NCI-H2029 treated with DMSO at 0.1 percent for 48 hours (cell line): ENCODE measurements around the gene ST3GAL5.

ENCODE experiments used
- DNase-seq: peaks from one replicate; lab custom pipeline; 2025; lab: John Stamatoyannopoulos, UW

ST3GAL5 gene

DNA sequence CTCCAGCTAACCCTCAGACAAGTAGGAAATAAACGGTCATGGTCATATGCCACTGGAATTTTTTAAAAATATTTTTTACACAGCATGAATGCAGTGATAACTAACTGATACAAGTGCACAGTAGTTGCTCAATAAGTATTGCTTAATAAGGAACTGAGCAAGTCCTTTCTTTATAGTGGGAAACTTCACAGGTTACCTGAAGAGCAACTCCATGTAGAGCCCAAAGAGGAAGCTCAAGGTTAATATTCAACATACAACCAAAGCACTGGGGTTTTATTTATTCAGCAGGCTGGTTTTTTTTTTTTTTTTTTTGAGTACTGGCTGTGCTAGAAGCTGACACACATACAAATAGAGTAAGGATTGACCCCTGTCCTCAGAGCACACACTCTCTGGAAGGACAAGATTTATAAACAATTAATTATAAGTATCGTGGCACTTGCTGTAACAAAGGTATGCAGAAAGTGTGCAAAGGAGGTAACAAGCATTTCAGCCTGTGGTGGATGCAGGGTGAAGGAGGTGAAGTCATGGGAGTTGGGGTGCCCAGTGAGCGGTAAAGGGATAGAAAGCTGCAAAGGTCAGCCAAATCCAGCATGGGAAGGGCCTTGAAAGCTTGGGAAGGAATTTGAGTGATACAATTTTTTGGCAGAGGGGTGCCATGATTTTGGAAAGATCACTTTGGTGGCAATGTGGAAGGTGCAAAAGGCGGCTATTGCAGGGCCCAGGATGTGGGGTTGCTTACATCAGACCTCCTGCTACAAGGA is 82.3 kb downstream of the ST3GAL5 start:
- no peak for DNase-seq

DNA sequence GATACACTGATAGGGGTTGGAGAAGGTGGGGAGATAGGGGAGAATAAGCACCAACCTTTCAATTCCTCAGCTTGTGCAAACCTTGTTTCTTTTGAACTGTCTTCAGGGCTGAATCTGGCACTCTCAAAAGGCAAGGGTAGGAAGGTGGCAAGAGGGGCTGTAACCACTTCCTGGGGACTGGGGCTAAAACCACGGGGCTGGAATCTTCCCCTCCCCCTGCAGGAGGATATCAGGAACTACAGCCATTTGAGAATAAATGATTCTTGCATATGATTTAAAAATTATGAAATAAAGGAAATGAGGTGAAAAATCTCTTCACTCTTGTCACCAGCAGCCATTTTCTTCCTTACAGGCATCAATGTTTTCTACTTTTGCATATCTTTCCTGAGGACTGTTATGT is 84.2 kb downstream of the ST3GAL5 start:
- DNase-seq, result no peak

DNA sequence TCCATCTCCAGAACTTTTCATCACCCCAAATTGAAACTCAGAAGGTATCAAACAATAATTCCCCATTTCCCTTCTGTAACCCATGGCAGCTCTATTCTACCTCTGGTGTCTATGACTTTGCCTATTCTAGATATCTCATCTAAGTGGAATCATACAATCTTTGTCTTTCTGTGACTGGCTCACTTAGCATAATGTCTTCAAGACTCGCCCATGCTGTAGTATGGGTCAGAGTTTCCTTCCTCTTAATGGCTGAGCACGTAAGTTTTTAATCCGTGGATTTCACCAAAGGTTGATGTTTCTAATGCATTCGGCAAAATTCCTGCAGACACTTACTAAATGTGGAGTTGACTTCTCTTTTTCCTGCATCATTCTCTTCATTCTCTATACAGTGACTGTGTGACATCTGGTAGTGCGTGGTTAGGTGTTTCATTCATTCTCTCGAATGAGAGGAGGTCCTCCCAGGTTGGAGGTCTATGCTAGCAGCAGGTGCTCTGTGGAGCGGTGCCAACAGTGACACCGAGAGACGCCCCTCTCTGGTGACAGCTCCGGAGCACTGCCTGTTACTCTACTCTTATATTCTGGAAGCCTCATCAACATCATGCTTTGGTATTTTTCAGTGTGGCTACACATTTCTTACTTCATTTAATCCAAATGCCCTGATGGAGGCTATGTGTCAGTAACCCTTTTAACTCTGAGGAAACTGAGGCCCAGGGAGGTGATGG is 84.9 kb downstream of the ST3GAL5 start:
- no peak for DNase-seq

DNA sequence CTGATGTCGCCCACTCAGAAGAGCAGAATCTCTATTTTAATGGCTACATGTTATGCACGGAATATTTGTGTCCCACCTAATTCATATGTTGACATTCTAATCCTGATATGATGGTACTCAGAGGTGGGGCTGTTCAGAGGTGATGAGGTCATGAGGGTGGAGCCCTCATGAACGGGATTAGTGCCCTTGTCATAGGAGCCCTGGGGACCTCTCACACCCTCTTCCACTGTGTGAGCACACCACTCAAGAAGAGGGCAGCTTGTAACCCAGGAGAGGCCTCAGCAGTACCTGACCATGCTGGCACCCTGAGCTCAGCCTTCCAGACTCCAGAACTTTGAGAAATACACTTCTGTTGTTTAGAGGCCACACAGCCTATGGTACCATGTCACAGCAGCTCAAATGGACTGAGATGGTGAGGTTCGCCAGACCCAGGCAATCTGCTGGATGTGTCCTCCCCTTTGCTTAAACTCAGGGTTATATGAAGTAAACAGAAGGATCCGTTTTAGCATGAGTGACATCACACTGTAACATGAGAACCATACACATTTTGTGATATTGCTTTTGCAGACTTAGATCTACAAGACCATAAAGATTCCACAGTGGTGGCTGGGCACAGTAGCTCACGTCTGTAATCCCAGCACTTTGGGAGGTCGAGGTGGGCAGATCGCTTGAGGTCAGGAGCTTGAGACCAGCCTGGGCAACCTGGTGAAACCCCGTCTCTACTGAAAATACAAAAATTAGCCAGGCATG is 86.3 kb downstream of the ST3GAL5 start:
- DNase-seq, result peak; percentile 7

DNA sequence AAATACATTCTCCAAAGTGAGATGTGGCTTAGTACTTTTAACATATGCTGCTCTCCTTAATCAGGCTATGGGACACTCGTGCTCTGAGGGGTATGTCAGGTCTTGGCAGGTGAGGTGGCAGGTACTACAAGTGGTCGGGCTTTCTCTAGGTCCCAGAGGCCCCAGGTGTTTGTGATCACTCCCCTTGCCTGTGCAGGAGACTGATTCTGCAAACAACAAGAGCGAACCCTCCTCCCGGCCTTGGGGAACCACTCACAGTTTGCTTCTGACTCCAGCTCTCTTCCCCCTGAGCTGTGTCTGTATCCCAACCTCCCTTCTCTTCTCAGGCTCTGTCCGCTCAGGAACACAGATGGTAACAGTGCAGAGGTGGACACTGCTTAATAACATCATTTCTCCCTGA is 86.9 kb downstream of the ST3GAL5 start:
- DNase-seq, result no peak

DNA sequence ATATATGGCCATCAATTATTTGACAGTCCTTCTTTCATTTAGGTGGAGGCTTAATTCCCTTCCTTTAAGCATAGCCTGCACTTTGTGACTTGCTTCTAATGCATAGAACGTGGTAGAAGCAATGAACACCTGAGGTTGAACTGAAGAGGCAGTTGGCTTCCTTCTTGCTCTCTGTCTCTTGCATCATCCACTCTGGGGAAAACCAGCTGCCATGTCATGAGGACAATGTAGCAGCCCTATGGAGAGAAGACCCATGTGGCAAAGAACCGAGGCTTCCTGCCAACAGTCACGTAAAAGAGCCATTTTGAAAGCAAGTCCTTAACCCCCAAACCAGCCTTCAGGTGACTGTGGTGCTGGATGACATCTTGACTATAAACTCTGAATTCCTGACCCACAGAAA is 88.2 kb downstream of the ST3GAL5 start:
- DNase-seq, result no peak

DNA sequence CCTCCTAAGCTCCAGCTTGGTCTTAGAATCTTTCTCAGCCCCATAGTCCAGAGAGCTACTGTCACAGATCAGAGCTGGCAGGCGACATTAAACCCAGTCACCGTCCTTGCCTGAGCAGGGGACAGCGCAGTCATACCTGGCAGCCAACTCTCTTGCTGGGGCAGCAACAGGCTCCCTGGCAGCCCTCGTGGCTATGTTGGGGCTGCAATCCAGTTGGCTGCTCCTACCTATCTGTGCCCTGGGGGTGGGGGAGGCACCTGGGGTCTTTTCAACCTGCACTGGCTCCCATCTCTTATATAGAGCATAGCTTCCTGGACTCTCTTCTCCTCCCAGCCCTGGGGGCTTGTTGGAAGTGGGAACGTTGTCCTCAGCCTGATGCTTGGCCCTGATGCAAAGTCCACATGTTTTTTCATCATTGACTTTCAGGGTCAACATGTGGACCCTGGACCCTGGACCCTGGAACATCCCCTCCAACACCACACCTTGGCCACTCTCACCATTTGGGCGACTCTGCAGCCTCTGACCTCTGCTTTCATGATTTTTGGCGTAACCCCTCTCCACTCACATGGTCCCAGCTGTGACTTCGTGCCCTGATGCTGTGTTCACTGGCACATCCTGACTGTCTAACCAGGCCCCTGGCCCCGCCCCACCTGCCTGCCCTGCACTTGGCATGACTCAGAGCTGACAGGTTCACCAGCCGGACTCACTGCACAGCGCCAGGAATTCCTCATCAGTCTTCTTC is 89.4 kb downstream of the ST3GAL5 start:
- DNase-seq, result no peak

DNA sequence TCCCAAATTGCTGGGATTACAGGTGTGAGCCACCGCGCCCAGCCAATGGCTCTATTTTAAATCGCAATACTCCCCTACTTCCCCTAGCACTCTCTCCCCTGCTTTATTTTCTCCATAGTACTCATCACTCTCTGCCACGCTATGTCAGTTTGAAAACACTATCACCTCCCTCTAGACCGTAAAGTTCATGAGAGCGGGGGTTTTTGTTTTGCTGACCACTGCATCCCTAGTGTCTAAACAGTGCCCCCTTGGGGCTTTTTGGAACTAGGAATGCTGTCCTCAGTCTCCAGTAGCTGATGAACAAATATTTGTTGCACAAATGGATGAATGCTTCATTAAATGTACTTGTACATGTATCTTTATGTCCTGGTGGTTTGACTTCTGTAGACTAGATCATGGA is 90.9 kb downstream of the ST3GAL5 start:
- no peak for DNase-seq

DNA sequence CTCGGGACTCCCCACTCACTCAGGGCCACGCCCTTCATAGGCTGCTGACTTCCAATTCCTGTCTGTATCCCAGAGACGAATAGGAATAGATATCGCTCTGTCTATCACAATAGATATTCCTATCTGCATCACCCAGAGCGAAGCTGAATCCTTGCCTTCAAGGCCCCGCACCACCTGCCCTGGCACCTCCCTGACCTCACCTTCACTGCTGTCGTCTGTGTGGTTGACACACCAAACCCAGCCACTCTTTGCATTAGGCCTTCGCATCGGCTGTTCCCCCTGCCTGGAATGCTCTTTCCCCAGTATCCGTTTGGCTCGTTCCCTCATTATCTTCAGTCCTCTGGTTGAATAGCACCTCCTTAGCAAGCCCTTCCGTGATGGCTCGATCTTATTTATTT is 91.5 kb downstream of the ST3GAL5 start:
- DNase-seq, result no peak

DNA sequence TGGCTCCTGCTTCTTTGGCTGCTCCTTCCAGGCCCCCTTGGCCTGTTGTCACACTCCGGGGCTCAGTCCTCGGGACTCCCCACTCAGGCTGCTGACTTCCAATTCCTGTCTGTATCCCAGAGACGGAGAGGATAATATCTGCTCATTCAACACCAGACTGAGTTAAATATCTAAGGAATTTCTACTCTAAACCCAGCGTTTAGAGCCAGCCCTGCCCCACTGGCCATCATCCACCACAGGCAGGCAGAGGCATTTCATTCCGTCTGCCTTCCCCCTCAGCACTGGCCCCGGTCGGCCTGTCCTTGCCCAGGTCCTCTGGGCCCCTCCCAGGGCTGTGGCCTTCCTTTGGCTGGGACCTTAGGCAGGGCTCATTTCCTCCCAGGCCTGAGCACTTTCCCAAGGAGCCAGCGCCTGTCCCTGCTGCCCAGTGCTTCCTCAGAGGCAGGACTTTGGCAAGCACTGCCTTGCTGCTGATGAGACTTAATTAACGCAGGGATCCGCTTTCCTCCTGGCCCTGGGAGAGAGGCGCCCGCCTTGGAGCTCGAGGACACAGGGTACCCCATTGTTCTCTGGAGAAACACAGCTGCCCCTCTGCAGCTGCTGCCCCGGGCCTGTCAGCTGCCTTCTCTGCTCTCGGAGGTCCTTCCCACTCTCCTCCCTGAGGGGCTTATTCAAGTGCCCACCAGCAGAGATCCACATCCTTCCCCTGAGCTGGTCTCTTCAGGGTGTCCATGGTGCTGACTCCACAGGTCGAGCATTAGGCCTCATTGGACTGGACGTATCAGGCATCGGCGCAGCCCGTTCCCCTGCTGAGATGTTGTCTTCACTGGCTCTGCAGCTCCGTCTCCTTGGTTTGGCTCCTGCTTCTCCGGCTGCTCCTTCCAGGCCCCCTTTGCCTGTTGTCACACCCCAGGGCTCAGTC is 92.2 kb downstream of the ST3GAL5 start:
- no peak for DNase-seq

DNA sequence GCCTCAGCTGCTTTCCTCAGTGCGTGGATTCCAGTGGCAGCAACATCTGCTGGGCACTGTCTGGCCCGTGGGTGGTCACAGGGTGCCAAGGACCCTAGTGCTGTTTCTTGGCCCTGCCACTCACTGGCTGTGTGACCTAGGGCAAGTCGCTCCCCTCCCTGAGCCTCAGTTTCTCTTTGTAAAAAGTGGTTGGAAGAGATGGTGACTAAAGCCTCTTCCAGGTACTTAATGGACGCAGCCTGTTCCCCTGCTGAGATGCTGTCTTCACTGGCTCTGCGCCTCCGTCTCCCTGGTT is 92.8 kb downstream of the ST3GAL5 start:
- no peak for DNase-seq

DNA sequence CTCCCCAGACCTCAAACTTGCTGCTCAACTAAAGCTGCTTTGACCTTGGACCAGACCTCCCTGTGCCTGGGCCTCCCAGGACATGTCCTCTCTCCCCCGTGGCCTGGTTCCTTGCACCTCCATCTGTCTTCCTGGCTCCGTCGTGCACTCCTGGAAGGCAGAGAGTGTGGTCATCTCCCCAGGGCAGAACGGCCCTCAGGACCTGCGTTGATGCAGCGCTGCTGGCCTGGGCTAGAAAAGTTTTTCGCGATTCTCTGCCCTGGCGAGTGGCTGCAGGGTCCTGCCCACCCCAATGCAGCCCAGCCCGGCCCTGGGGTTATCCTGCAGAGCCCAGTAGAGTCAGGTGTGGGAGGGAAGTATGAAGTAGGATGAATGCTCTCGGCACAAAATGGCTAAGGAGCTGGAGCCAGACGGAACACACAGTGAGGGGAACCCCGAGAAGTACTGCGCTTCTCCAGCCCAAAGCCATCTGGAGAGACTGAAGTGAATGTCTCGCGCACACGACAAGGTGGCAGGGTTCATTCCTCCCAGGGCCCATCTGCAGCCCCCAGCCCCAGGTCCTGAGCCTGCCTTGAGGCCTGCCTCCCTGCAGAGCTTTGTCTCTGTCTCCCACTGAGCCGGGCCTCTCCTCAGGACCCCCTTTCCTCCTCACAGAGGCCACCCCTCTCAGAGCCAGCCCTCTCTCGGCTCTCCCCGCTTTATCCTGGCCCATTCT is 93.3 kb downstream of the ST3GAL5 start:
- no peak for DNase-seq

DNA sequence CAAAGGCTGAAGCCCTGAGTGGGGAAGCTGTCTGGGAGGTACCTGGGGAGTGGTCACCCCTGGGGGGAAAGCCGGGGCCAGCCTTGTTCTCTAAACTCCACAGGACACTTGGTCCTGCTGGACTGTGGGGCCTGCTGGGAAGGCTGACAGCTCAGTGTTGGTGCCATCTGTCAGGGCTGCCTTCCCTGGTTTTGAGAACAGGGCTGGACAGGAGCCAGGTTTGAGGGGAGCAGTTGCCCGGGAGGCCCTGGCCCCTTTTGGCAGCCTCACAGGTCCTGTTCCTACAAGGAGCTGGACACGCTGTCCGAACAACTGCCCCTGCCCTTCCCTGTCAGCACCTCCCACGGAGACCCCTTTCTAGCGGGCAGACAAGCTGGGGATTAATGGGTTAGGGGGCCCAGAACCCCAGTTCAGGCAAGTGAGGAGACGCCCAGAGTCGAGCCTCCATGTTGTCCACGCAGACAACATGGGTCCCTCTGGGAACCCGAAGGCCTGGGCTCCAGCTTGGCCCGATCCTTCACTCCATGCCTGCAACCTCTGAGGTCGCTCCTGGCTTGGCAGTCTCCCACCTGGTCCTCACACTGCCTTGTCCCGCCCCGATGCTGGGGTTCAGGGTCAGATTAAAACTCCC is 94.2 kb downstream of the ST3GAL5 start:
- DNase-seq, result no peak

DNA sequence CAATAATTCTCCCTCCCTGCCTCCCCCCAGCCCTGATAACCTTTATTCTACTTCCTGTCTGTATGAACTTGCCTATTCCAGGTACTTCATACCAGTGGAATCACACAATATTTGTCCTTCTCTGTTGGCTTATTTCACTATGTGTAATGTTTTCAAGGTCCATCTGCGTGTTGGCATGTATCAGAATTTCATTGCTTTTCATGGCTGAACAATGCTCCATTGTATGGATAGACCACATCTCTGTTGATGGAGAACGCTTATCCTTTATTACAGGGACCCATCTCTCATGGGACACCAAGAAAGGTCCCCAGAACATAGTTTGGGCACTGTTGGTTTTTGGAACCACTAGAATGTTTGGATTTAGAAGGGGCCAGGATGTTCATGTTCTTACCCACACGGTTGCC is 94.8 kb downstream of the ST3GAL5 start:
- DNase-seq, result no peak

DNA sequence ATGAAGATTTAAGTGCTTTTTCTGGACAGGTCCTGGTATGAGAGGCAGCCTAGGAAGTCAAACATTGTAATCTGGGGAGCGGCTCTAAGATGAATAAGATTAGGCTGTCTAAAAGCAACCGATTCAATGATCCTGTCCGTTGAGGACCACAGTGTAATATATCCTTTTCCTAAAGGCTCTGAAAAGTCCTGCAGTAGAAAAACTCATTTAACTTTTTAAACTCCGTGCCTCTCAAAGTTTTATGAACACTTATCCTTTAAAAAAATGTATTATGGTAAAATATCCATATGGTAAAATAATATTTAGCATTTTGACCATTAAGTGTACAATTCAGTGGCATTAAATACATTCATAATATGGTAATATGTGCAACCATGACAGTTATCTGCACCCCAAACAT is 95.2 kb downstream of the ST3GAL5 start:
- DNase-seq, result no peak

DNA sequence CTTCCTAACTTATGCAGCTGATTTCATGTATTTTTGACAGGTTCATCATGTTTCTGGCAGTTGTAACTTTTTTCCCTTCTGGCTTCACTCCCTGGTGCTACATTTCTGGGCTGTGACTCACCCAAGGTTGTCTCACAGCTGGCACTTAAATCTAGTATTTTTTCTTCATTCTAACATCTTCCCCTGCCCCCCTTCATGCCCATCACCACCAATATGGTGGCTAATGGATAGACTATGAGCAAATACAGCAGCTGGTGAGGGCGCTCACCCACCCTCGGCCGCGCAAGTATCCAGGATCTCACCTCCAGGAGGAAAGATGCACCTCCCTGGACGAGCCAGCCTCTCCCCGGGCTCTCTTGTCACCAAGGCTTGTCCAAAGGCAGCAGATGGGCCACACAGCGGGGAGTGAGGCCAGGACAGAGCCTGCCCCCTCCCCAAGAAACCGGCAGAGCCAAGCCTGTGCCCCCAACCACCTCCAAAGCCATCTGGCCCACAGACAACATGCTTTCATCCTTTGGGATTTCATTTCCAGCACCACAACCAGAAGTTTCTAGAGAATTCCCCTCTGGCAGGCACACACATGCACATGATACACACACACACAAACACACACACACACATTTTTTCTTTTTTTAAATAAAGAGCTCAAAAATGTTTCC is 95.9 kb downstream of the ST3GAL5 start:
- DNase-seq, result no peak

DNA sequence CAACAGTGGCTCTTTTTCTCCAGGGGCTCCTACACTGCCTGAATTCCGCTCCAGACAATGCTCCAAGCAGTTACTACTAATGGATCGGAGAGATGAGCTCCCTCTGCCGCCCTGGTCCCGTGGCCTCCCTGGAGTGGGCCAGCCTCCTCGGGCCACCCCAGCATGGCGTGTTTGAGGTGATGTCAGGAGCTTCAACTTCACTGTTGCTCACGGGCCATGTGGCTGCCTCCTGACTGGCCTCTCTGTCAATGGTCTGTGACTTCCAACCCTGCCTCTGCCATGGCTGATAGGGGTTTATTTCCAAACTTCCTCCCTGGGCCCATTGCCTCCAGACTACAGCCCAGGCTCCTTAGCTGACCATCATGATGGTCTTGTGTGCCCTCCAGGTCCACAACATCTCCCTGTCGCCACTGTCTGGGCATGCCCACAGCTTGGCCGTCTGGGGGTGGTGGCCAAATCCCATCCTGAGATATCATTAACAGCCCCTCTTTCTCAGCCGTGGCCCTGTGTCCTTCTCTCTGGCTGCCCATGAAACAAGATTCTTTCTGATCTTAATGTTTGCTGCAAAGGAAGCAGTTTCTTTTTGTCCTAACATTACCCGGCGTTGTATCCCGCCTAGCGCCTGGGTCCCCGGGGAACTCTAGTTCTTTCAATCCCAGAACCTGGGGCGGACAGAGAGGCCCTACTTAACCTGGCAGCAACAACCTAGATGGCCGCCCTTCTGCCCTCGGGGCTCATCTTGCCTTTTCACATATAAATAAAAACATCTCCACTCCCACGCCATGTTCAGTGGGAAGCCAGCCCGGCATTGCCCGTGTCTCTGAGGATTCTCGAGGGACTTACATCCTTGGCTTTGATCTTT is 96.9 kb downstream of the ST3GAL5 start:
- no peak for DNase-seq

DNA sequence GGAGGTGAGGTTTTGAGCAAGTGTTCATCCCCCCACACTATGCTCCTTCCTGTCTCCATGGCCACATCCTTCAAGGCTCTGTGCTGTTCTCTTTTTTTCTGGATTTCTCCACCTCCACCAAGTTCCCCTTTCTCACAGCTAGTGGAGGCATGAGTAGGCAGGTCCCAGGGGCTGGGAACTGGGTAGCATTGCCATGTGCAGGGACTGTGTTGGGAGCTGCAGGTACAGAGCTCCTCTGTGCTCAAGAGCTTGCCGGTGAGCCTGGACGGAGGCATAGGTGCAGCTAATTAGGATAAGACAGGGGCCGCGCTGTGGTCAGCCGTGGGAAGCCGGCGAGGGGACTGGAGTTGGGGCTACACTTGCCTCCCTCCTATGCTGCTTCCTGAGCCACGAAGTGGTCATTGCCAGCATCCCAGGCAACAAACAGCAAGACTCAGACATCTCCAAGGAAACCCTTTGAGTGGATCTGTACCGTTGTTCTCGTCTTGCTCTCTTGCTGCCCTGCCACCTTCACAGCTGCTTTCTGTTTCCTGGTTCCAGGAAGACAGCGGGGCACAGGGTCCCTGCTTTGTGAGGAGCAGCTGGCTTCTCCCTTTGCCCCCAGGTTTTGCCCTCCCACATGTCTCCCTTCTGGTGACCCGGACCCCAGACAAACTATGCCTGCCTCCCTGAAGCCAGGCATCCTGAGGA is 98.1 kb downstream of the ST3GAL5 start:
- DNase-seq, result no peak
